Endodermal cell (in vitro differentiated cells): ENCODE measurements around the gene RHEX. TPM values are rescaled to one million over a fixed set of nuclear protein-coding genes. Genes with fewer than 3 reads are reported as not detected.

Experiments
- DNase-seq: peaks from one replicate; pipeline ENCODE4 v3.0.0-alpha.2; 2017
- H3K27ac ChIP-seq: 2 replicates; pipeline ENCODE4 v1.5.1; 2013; ENCODE audit warnings: mild to moderate bottlenecking, low read depth, low read length, moderate library complexity
- H3K27me3 ChIP-seq: 2 replicates; pipeline ENCODE4 v1.6.1; 2013; ENCODE audit warnings: mild to moderate bottlenecking, low read length, moderate library complexity; ENCODE audit not compliant: insufficient read depth, control insufficient read depth, poor library complexity, severe bottlenecking
- H3K36me3 ChIP-seq: 2 replicates; pipeline ENCODE4 v1.7.0; 2013; ENCODE audit warnings: mild to moderate bottlenecking, low read length, moderate library complexity; ENCODE audit not compliant: control insufficient read depth, insufficient read depth
- H3K4me1 ChIP-seq: one replicate; pipeline ENCODE4 v1.7.0; 2013; ENCODE audit warnings: low read length; ENCODE audit not compliant: control insufficient read depth, insufficient read depth
- H3K4me3 ChIP-seq: 2 replicates; pipeline ENCODE4 v1.5.1; 2013; ENCODE audit warnings: mild to moderate bottlenecking, low read length, moderate library complexity
- H3K9ac ChIP-seq: 2 replicates; pipeline ENCODE4 v1.6.1; 2013; ENCODE audit warnings: mild to moderate bottlenecking, low read length, moderate library complexity; ENCODE audit not compliant: poor library complexity, severe bottlenecking; ENCODE audit errors: extremely low read depth
- H3K9me3 ChIP-seq: 2 replicates; pipeline ENCODE4 v1.6.1; 2013; ENCODE audit warnings: mild to moderate bottlenecking, low read length, moderate library complexity; ENCODE audit not compliant: control insufficient read depth
- H3K27ac Mint-ChIP-seq: 2 replicates; pipeline ENCODE4 v1.8.0; 2020; ENCODE audit warnings: mixed read lengths
- H3K27me3 Mint-ChIP-seq: 2 replicates; pipeline ENCODE4 v1.8.0; 2021; ENCODE audit warnings: mild to moderate bottlenecking, mixed read lengths; ENCODE audit not compliant: insufficient read depth
- H3K36me3 Mint-ChIP-seq: 2 replicates; pipeline ENCODE4 v1.8.0; 2020; ENCODE audit warnings: low read depth, mixed read lengths
- H3K4me1 Mint-ChIP-seq: 2 replicates; pipeline ENCODE4 v1.8.0; 2020; ENCODE audit warnings: mixed read lengths
- H3K4me3 Mint-ChIP-seq: 2 replicates; pipeline ENCODE4 v1.8.0; 2020; ENCODE audit warnings: mild to moderate bottlenecking, moderate library complexity, mixed read lengths
- H3K9me3 Mint-ChIP-seq: 2 replicates; pipeline ENCODE4 v1.8.0; 2020; ENCODE audit warnings: mild to moderate bottlenecking, mixed read lengths
- WGBS, 2 experiments: methylation state at CpG; one replicate each; pipeline versions ENCODE4 v1.1.5 to v1.1.7; 2013; ENCODE audit warnings: missing lambda C conversion rate in 2 of 2, mixed read lengths in 1 of 2; ENCODE audit not compliant: insufficient coverage in 1 of 2, insufficient read length in 1 of 2; 5-methylcytosine and 5-hydroxymethylcytosine counted together
- total RNA-seq, 2 donors: library from RNA; stranded (reverse); fragmentation: NEBNext Ultra II Directional in 1 of 2; extraction: Animal tissue kit (Norgen Biotek cat#: 25700) in 1 of 2; gene quantifications; 2 replicates in 1 of 2; 3 replicates in 1 of 2; pipeline ENCODE4 v1.2.1, GENCODE V29; 2021
- TF ChIP-seq, protein P1 (sequence below): fragments of 200-600 bp; sonication (generic); conservative IDR thresholded peaks from 2 replicates; pipeline ENCODE4 v1.5.0; 2021; ENCODE audit warnings: antibody characterized with exemption, mild to moderate bottlenecking

The RHEX gene
- total RNA-seq, 2 donors from 2014 or later = not detected

DNA sequence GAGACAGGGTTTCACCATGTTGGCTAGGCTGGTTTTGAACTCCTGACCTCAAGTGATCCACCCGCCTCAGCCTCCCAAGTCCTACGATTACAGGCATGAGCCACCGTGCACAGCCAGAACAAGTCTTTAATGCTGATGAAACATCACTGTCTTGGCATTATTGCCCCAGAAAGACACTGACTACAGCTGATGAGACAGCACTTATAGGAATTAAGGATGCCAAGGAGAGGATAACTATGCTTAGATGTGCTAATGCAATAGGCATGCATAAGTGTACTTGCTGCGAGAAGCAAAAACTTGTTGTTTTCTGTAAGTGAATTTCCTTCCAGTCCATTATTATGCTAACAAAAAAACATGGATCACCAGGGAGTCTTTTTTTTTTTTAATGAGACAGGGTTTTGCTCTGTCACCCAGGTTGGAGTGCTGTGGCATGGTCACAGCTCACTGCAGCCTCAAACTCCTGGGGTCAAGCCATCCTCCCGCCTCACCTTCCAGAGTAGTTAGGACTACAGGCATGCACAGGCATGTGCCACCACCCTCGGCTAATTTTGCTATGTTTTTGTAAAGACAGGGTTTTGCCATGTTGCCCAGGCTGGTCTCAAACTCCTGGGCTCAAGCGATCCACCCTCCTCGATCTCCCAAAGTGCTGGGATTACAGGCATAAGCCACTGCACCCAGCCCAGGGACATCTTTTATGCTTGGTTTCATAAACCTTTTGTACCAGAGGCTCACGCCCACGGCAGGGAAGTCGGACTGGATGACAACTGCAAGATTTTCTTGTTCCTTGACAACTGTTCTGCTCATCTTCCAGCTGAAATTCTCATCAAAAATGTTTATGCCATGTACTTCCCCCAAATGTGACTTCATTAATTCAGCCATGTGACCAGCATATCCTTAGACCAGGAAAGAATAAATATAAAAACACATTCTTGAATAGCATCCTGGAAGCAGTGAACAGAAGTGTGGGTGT is 23.1 kb downstream of the RHEX start:
- Mint-ChIP-seq H3K36me3 (no peaks in the 10 kb centered on the region), H3K4me3 (no peak overlapping the region)

DNA sequence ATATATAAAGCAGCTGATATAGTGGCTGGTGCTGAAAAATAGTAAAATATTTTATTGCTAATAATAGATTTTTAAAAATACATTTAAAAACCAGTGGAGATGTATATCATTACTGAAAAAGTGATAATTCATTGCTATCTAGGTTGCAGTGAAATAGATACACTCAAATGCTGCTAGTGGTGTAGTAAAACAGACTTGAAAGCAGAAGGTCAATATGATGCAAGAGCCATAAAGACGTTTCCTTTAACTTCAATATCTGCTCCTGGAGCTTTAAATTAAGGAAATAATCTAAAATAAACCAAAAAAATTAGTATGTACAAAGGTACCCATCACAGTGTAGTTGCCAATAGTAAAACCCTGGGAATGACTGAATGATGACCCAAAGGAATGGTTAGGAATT is 26.2 kb downstream of the RHEX start:
- H3K4me1 ChIP-seq = no peaks in the 10 kb centered on the region
- H3K4me3 ChIP-seq = no peak overlapping the region
- Mint-ChIP-seq H3K9me3 (no peaks in the 10 kb centered on the region), H3K27me3 (no peaks in the 10 kb centered on the region), H3K4me1 (peaks cover 12% of the 10 kb centered on the region), H3K4me3 (no peak overlapping the region), H3K27ac (no peak overlapping the region), H3K36me3 (no peaks in the 10 kb centered on the region)
- no peak overlapping the region for H3K27ac ChIP-seq
- no peak for DNase-seq
- TF ChIP-seq, protein P1, sequence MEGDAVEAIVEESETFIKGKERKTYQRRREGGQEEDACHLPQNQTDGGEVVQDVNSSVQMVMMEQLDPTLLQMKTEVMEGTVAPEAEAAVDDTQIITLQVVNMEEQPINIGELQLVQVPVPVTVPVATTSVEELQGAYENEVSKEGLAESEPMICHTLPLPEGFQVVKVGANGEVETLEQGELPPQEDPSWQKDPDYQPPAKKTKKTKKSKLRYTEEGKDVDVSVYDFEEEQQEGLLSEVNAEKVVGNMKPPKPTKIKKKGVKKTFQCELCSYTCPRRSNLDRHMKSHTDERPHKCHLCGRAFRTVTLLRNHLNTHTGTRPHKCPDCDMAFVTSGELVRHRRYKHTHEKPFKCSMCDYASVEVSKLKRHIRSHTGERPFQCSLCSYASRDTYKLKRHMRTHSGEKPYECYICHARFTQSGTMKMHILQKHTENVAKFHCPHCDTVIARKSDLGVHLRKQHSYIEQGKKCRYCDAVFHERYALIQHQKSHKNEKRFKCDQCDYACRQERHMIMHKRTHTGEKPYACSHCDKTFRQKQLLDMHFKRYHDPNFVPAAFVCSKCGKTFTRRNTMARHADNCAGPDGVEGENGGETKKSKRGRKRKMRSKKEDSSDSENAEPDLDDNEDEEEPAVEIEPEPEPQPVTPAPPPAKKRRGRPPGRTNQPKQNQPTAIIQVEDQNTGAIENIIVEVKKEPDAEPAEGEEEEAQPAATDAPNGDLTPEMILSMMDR = no peak
- WGBS, 2 experiments = 90% methylated on average over 1 of the region's 1 CpG; no CpG with 5 or more reads in 1 of the 2 experiments
- H3K9me3 ChIP-seq = no peaks in the 10 kb centered on the region
- no peaks in the 10 kb centered on the region for H3K27me3 ChIP-seq
- H3K9ac ChIP-seq = no peak overlapping the region
- no peaks in the 10 kb centered on the region for H3K36me3 ChIP-seq

More for the DNA sequence above, 23.1 kb downstream of the RHEX start:
- peak; percentile 61 for DNase-seq
- WGBS, 2 experiments = 82% methylated on average over 11 of the region's 11 CpGs
- TF ChIP-seq, protein P1 = no peak
- no peaks in the 10 kb centered on the region for H3K27me3 Mint-ChIP-seq
- Histone ChIP-seq H3K4me1 (no peaks in the 10 kb centered on the region), H3K9me3 (no peaks in the 10 kb centered on the region), H3K4me3 (no peak overlapping the region), H3K36me3 (no peaks in the 10 kb centered on the region), H3K9ac (no peak overlapping the region), H3K27ac (no peak overlapping the region), H3K27me3 (no peaks in the 10 kb centered on the region)
- H3K4me1 Mint-ChIP-seq = peaks cover 15% of the 10 kb centered on the region
- H3K9me3 Mint-ChIP-seq = no peaks in the 10 kb centered on the region
- peak overlapping the region; percentile 20 for H3K27ac Mint-ChIP-seq

DNA sequence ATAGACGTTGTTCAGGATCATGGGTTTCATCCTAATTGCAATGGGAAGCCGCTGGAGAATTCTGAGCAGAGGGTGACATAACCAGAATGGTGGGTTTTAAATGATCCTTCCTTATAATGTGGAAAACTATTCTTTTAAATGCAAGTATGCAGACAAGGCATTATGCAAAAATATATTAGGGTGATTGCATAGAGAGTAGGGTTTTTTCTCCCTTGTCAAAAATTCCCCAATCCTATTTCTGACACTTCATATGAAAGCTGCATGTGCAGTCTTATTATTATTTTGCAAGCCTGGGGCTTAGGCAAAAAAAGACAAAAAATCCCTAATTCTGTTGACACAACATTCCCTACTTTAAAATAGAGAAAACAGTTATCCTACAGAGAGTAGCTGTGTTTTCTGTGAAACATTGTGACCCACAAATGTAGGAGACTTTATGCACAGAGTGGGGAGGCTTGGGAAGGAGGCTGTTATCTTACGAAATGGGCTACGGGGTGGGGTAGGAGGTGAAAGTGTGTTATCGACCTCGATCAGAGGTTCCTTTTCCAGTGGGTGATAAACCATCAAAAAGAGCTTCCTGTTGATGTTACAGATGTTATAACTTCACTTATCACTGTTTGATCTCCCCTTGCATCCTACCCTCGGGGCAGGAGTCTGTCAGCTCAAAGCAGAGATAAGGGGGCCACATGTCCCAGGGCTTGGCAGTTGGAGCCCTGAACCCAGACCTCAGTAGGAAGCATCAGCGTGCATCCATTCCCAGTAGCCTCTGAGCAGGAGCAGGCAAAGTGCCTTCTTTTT is 27.2 kb downstream of the RHEX start:
- H3K27me3 Mint-ChIP-seq = no peaks in the 10 kb centered on the region
- Histone ChIP-seq H3K4me1 (no peaks in the 10 kb centered on the region), H3K27me3 (no peaks in the 10 kb centered on the region), H3K4me3 (no peak overlapping the region), H3K9me3 (no peaks in the 10 kb centered on the region), H3K9ac (no peak overlapping the region), H3K27ac (no peak overlapping the region), H3K36me3 (no peaks in the 10 kb centered on the region)
- DNase-seq = peak; percentile 27
- TF ChIP-seq, protein P1 = no peak
- no peak overlapping the region for H3K4me3 Mint-ChIP-seq
- no peaks in the 10 kb centered on the region for H3K36me3 Mint-ChIP-seq
- H3K27ac Mint-ChIP-seq = no peak overlapping the region
- H3K9me3 Mint-ChIP-seq = no peaks in the 10 kb centered on the region
- WGBS, 2 experiments = 87 to 91% methylated on average over 7 to 8 of the region's 8 CpGs
- H3K4me1 Mint-ChIP-seq = peaks cover 4% of the 10 kb centered on the region
